Right ventricle myocardium inferior (tissue), 1 donor: ENCODE data around the gene SH3TC1. TPM values are rescaled to one million over a fixed set of nuclear protein-coding genes. Genes with fewer than 3 reads are reported as not detected.
A peak's percentile ranks its signal among the peaks of the same experiment; 100 is the strongest.

Experiments used
- ATAC-seq: fragments of 200-7000 bp; cut with Tn5 transposase; one replicate; pipeline ENCODE4 v1.9.1; 2020; ENCODE audit warnings: mild to moderate bottlenecking, moderate library complexity
- DNase-seq: peaks from one replicate; pipeline ENCODE4 v3.0.0; 2021; ENCODE audit errors: missing footprints
- intact Hi-C: fragments of 100-400 bp; cut with DNase I; formaldehyde crosslinking; loops from one replicate; pipeline ENCODE4 v1.11.0; 2022
- total RNA-seq: library from RNA; stranded (reverse); fragmentation: NEBNext Ultra II Directional; extraction: Animal tissue kit (Norgen Biotek cat#: 25700); gene quantifications from one replicate; pipeline ENCODE4 v1.2.1, GENCODE V29; 2021
- donor health status: DM: no; HTN: yes; CAD: no; lungs with severe emphysema.

SH3TC1 gene
- total RNA-seq, 1 donor from 2014 or later, result 11.2 TPM

- no peak for ATAC-seq
- intact Hi-C loops, result no loop called here
- no peak for DNase-seq
These were observed 6.9 kb downstream of the SH3TC1 start for GRCh38 chr4:8205749-8206611.

GRCh38 chr4:8207314-8207713, 8.2 kb downstream of the SH3TC1 start:
- no peak for ATAC-seq
- intact Hi-C loops, result no loop called here
- DNase-seq, result no peak

DNA sequence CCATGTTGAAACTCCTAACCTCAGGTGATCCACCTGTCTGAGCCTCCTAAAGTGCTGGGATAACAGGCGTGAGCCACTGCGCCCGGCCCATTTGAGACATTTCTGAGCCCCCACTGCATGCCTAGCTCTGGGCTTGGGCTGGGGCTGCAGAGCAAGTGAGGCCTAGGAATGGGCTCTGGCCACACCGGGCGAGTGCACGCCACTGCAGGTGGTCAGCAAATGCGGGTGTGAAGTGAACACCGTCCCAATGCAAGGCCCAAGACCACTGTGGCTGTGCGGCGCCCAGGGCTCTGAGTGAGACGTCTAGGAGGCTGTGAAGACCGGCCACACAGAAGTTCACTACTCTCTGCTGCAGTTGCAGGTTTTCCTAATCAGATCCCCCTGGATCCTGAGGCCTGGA, 9.5 kb downstream of the SH3TC1 start:
- no peak for ATAC-seq
- DNase-seq, result no peak

DNA sequence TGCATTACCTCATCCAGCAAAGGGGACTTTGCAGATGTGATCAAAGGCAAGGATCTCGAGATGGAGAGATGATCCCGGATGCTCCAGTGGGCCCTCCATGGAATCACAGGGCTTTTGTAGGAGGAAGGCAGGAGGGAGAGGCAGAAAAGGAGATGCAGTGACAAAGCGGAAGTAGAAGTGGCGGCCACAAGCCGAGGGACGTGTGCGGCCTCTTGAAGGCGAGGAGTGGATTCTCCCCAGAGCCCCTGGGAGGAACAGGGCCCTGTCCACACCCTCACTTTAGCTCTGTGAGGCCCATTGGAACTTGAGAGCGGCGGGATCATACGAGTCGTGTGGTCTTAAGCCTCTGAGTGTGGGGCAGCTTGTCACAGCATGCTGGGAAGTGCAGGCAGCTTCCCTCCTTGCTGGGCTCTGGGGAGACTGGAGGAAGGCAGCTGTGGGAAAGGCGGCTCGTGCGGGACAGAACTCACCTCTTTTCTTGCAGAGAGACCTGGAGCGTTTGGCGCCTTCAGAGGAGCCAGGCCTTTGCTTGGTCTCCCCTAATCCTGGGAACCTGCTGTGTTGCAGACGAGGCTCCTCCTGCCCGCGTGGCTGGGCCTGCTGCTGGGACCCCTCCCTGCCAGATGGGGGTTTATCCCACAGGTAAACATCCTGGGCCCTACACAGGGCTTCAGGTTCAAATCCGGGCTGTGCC, 10.2 kb downstream of the SH3TC1 start:
- DNase-seq (no peak), ATAC-seq (no peak)
- intact Hi-C loops, result no loop called here

More for the DNA sequence above, 9.5 kb downstream of the SH3TC1 start:
- intact Hi-C loops, result no loop called here

- intact Hi-C loops, result no loop called here
- no peak for ATAC-seq
- peak; percentile 50 for DNase-seq
These were observed 10.9 kb downstream of the SH3TC1 start for GRCh38 chr4:8210010-8210409.

DNA sequence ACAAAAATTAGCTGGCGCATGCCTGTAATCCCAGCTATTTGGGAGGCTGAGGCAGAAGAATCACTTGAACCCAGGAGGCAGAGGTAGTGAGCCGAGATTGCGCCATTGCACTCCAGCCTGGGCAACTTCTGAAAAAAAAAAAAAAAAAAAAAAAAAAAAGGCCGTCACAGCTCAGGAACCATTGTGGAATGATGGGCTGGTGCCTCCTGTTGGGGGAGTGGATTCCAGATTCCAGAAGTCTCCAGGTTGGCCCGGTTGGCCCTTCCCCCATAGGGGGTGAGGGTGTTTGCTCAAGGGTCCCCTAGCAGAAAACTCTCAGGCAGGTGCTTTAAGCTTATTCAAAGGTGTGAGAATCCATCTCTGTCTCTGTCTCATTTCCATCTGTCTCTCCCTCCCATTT, 11.5 kb downstream of the SH3TC1 start:
- ATAC-seq (no peak), DNase-seq (peak; percentile 13)
- intact Hi-C loops, result no loop called here

DNA sequence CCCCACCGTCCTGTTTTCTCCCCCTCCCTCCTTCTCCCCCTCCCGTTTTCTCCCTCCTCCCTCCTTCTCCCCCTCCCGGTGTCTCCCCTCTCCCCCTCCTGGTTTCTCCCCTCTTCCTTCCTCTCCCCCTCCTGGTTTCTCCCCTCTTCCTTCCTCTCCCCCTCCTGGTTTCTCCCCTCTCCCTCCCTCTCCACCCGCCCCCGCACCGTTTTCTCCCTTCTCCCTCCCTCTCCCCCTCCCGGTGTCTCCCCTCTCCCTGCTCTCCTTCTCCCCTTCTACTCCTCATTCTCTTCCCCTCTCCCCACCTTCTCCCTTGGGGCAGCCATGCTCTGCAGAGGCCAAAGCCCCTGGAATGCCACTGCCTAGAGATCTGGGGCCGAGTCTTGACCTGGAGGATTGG, 12.2 kb downstream of the SH3TC1 start:
- no peak for ATAC-seq
- intact Hi-C loops, result no loop called here
- DNase-seq, result peak; percentile 50

DNA sequence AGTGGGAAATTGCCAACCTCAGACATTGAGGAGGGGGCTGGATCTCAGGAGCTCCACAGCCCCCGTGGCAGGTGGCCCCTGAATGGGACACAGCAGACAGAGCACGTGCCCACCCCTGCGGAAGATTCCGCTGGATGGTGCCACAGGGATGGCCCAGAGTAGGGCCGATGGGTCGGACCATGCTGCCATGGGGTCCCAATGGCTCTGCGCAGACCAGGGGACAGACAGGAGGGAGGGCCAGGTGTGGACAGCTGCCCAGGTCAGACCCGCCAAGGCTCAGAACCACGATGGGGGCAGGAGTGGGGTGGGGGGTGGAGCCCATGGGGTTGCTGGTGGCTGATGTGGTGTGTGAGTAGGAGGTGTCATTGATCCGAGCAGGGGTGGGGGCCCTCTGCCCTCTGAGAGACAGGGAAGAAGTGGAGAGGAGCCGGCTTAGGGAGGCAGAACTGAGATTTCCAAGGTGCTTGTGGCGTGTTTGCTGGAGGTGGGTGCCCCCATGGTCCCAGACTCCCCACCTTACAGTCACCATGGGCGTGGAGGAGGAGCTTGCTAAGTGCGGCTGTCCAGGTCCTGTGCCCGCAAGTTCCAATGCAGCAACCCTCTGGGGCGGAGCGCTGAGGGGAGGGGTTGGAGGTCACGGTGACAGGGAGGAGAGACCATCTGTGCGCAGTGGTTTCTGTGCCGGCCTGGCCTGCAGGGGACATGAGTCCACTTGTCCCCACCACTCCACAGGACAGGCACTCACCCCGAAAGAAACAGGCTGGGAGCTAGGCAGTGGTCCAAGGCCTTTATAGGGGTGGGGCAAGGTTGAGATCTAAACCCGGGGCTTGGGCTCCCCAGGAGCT, 12.9 kb downstream of the SH3TC1 start:
- no peak for ATAC-seq
- intact Hi-C loops, result no loop called here
- peak; percentile 23 for DNase-seq

DNA sequence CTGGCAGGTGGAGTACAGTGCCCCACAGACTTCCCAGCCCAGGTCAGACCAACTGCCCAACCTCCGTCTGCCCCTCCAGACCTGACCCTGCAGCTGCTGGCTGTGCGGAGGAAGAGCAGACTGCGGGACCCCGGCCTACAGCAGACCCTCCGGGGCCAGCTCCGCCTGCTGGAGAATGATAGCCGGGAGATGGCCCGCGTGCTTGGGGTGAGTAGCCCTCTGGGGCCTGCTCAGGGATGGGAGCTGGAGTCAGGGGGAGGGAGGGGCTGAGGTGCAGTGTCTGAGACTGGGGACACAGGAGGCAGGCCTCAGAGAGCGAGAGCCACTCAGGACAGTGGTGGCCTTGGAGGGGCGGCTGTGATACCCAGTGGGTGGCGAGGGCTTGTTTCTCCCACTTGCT, 13.5 kb downstream of the SH3TC1 start:
- intact Hi-C loops, result no loop called here
- ATAC-seq (no peak), DNase-seq (no peak)

DNA sequence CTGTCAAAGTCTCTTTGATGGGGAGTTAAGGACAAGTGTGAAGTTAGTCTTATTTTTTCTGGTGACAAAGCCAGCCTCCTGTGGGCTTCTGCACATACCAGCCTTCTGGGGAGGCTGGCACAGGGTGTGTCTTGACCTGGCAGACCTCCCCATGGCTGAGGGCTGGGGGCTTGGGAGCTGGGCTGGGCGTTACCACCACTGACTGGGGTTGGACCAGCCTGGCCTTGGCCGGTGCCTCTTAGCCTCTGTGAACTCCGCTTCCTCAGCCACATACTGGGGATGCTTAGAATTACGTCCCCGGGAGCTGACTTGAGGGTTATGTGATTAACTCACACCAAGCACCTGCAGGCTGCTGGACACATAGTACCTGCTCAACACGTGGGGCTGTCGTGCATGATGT, 14.0 kb downstream of the SH3TC1 start:
- no peak for DNase-seq
- intact Hi-C loops, result no loop called here
- ATAC-seq, result no peak

DNA sequence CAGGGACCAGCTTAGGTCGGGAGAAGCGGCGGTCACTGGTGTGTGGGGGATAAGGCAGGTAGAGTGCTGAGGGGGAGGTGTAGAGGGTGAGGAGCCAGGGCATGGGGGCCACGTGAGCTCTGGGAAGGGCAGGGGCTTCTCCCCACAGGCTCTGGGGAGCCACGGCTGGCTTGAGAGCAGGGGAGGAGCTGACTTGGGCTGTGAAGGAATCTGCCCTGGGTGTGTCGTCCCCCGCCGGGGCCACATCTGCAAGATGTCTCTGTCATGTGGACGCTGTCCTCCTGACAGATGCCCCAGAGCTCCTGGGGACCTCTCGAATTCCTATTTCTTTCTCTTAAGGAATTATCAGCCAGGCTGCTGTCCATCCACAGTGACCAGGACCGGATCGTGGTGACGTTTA, 15.0 kb downstream of the SH3TC1 start:
- DNase-seq (no peak), ATAC-seq (no peak)
- intact Hi-C loops, result no loop called here

DNA sequence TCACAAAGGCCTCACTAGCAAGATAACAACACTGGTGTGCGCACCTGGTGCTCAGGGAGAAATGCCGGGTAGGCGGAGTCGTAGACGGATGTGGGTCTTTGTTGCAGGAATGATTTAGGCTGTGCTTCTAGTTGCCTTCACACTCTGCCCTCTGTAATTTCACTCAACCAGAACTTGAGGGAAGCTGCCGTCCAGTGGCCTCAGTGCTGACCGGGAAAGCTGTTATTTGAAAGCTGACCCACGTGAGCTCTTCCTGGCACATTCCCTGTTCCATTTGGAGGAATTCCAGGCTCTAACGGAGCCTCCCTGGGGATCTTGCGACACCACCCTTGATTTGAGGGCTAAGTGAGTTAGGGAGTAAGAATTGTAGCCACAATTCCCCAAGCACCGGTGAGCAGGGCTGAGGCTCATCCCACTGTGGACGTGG, 15.9 kb downstream of the SH3TC1 start:
- DNase-seq, result no peak
- peak; percentile 41 for ATAC-seq
- intact Hi-C loops, result no loop called here

DNA sequence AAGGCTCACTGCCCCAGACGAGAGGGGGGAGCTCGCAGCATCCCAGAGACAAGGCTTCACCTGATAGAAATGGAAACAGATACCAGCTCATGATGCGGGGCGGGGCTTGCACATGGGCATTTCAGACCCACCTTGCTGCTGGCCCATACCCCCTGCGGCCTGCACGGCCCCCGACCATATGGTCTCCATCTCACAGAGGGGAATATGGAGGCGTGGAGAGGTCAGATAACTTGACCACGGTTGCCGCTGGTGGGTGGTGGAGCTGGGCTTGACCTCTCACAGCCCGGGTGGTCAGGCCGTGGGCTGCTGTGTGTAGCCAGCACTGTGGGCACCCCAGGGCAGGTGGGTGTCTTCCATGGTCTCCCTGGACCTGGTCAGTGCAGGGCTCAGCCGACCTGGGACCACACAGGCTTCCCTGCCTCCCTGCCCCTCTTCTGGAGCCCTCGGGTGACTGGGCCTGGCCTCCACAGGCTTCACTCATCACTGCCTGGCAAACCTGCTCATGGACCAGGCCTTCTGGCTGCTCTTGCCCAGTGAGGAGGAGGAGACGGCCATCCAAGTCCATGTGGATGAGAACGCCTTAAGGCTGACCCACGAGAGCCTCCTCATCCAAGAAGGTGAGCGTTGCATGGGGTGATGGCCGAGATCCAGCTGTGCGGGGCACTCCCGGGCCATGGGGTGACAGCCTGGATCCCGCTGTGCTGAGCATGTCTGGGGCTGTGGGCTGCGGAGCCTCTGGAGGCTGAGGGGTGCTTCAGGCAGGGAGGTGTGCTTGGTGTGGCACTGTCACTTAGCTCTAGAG, 16.8 kb downstream of the SH3TC1 start:
- ATAC-seq, result no peak
- intact Hi-C loops, result no loop called here

GRCh38 chr4:8216443-8217245, 17.6 kb downstream of the SH3TC1 start:
- ATAC-seq, result no peak
- DNase-seq, result no peak
- intact Hi-C loops, result no loop called here

More for the DNA sequence above, 16.8 kb downstream of the SH3TC1 start:
- no peak for DNase-seq

DNA sequence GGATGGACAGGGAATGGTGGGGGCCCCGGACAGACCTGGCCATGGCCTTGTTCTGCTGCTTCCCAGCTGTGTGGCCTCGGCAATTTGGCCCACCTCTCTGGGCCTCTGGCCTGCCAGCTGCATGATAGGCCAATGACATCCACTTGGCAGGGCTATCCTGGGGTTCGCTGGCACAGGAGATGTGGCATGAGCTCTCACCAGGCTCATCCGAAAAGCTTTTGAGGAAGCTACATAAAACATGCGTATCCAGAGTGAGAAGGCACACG, 18.1 kb downstream of the SH3TC1 start:
- ATAC-seq, result no peak
- no peak for DNase-seq
- intact Hi-C loops, result no loop called here

GRCh38 chr4:8217871-8218270, 18.8 kb downstream of the SH3TC1 start:
- ATAC-seq (no peak), DNase-seq (no peak)
- intact Hi-C loops, result no loop called here

- intact Hi-C loops, result no loop called here
- no peak for ATAC-seq
- DNase-seq, result peak; percentile 1
These were observed 19.4 kb downstream of the SH3TC1 start for GRCh38 chr4:8218371-8219031.

DNA sequence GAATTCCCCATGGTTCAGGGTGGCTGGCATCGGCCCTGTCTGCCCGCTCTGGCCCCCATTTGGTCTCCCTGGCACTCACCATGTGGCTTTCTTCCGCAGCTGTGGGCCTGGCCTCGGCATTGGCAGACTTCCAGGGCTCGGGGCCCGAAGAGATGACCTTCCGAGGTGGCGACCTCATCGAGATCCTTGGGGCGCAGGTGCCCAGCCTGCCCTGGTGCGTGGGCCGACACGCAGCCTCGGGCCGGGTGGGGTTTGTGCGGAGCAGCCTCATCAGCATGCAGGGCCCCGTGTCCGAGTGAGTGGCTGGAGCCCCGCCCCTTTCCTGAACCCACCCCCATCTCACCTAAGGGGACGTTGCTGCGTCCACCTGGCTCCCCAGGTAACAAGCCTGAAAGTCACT, 20.1 kb downstream of the SH3TC1 start:
- intact Hi-C loops, result no loop called here
- ATAC-seq (no peak), DNase-seq (no peak)
